GM12878 (cell line): ENCODE data around the gene LRRC59. TPM values are rescaled to one million over a fixed set of nuclear protein-coding genes. Genes with fewer than 3 reads are reported as not detected.

ENCODE experiments used
- ATAC-seq: fragments of 200-7000 bp; cut with Tn5 transposase; 3 replicates; pipeline ENCODE4 v1.9.1; 2020; ENCODE audit warnings: mild to moderate bottlenecking, moderate library complexity
- BruUV-seq: library from RNA; stranded (reverse); fragments of 400-500 nt; replicated peaks from 2 replicates; lab custom pipeline; 2021; lab: Mats Ljungman, UMichigan
- CTCF ChIA-PET: fragments of 300-600 bp; sonication (Branson Sonifier 250); formaldehyde crosslinking; extraction: SDS; loops from one replicate; lab custom pipeline; 2021; ENCODE audit warnings: inconsistent platforms; lab: Yijun Ruan, JAX
- POLR2A ChIA-PET: fragments of 350-600 bp; formaldehyde crosslinking; extraction: SDS; loops from one replicate; lab custom pipeline; 2021; ENCODE audit warnings: inconsistent platforms; lab: Charles Lee
- RAD21 ChIA-PET: fragments of 300-600 bp; sonication (Branson Sonifier 250); formaldehyde crosslinking; loops from one replicate; lab custom pipeline; 2023; ENCODE audit warnings: antibody characterized with exemption; ENCODE audit not compliant: unreplicated experiment; lab: Charles Lee
- SMC1A ChIA-PET: fragments of 300-600 bp; sonication (Branson Sonifier 250); formaldehyde crosslinking; loops from one replicate; lab custom pipeline; 2023; ENCODE audit not compliant: unreplicated experiment, uncharacterized antibody; lab: Charles Lee
- DNase-seq: peaks from one replicate; pipeline ENCODE4 v3.0.0-alpha.2; 2011; ENCODE audit warnings: low read depth, low spot score
- FAIRE-seq: peaks from 3 replicates; lab custom pipeline; 2011; peaks lifted over from hg19 to GRCh38; lab: Jason Lieb, UNC
- H2AFZ ChIP-seq: 2 replicates; pipeline ENCODE4 v1.6.0; 2011; ENCODE audit warnings: low read depth, low read length, control low read depth; ENCODE audit not compliant: control insufficient read depth
- H3K27ac ChIP-seq: 2 replicates; pipeline ENCODE4 v1.5.1; 2011; ENCODE audit warnings: control low read depth; ENCODE audit not compliant: control insufficient read depth, insufficient read depth
- H3K27me3 ChIP-seq, 2 experiments: replicated peaks in 1 of 2; 2 replicates each; pipeline versions ENCODE4 v1.6.0 to v1.6.1; 2011; ENCODE audit warnings: low read length in 1 of 2; ENCODE audit not compliant: control insufficient read depth in 2 of 2, insufficient read depth in 2 of 2
- H3K36me3 ChIP-seq, 2 experiments: 2 replicates each; pipeline ENCODE4 v1.5.1; 2011; ENCODE audit warnings: low read length in 1 of 2; ENCODE audit not compliant: control insufficient read depth in 2 of 2, insufficient read depth in 2 of 2
- H3K4me1 ChIP-seq: 2 replicates; pipeline ENCODE4 v1.6.1; 2011; ENCODE audit warnings: mild to moderate bottlenecking, low read length, moderate library complexity, mixed read lengths; ENCODE audit not compliant: control insufficient read depth, insufficient read depth
- H3K4me2 ChIP-seq: 2 replicates; pipeline ENCODE4 v1.6.0; 2011; ENCODE audit warnings: control low read depth; ENCODE audit not compliant: control insufficient read depth, insufficient read depth
- H3K4me3 ChIP-seq: fragments of 200-600 bp; sonication (generic); 2 replicates; pipeline ENCODE4 v1.5.1; 2016
- H3K79me2 ChIP-seq: 2 replicates; pipeline ENCODE4 v1.6.0; 2011; ENCODE audit warnings: low read length; ENCODE audit not compliant: control insufficient read depth, insufficient read depth
- H3K9ac ChIP-seq: 2 replicates; pipeline ENCODE4 v1.8.0; 2011; ENCODE audit warnings: low read length, control low read depth, mixed read lengths; ENCODE audit not compliant: control insufficient read depth, insufficient read depth
- H3K9me3 ChIP-seq: replicated peaks from 3 replicates; pipeline ENCODE4 v1.5.1; 2011; ENCODE audit warnings: mild to moderate bottlenecking, low read length; ENCODE audit not compliant: control insufficient read depth, insufficient read depth
- H4K20me1 ChIP-seq: 2 replicates; pipeline ENCODE4 v1.6.0; 2011; ENCODE audit not compliant: control insufficient read depth, insufficient read depth
- ESRRA ChIP-seq: IDR thresholded peaks from 2 replicates; pipeline ENCODE4 v1.6.1; 2012; ENCODE audit warnings: mild to moderate bottlenecking, low read length, improper control_type of control experiment
- HDGF ChIP-seq: fragments of 450-650 bp; IDR thresholded peaks from 2 replicates; pipeline ENCODE4 v1.6.1; 2016; ENCODE audit warnings: antibody characterized with exemption
- MAX ChIP-seq: IDR thresholded peaks from 2 replicates; pipeline ENCODE4 v1.6.1; 2012; ENCODE audit warnings: low read depth, low read length, improper control_type of control experiment
- MTA2 ChIP-seq: fragments of 450-650 bp; IDR thresholded peaks from 2 replicates; pipeline ENCODE4 v1.6.1; 2016; ENCODE audit warnings: low read depth, mild to moderate bottlenecking, moderate library complexity
- NR2F1 ChIP-seq: fragments of 450-650 bp; conservative IDR thresholded peaks from 2 replicates; pipeline ENCODE4 v1.6.1; 2017; ENCODE audit warnings: mild to moderate bottlenecking
- PRDM15 ChIP-seq: fragments of 450-650 bp; formaldehyde crosslinking; IDR thresholded peaks from 2 replicates; pipeline ENCODE4 v1.4.0; 2020; ENCODE audit warnings: mild to moderate bottlenecking, moderate library complexity
- RELA ChIP-seq: fragments of 450-650 bp; IDR thresholded peaks from 2 replicates; pipeline ENCODE4 v1.8.0; 2014; ENCODE audit warnings: borderline replicate concordance; ENCODE audit not compliant: partially characterized antibody
- SMAD5 ChIP-seq: IDR thresholded peaks from 2 replicates; pipeline ENCODE4 v1.6.1; 2016; ENCODE audit warnings: antibody characterized with exemption, low read depth
- STAT1 ChIP-seq: fragments of 450-650 bp; conservative IDR thresholded peaks from 2 replicates; pipeline ENCODE4 v1.6.1; 2014; ENCODE audit warnings: antibody characterized with exemption, mild to moderate bottlenecking
- USF2 ChIP-seq: IDR thresholded peaks from 2 replicates; pipeline ENCODE4 v1.6.1; 2011; ENCODE audit warnings: low read depth, low read length, improper control_type of control experiment, borderline replicate concordance
- ZNF622 ChIP-seq: fragments of 450-650 bp; IDR thresholded peaks from 2 replicates; pipeline ENCODE4 v1.6.1; 2017; ENCODE audit warnings: mild to moderate bottlenecking, inconsistent platforms
- WGBS: methylation state at CpG from one replicate; pipeline ENCODE4 v1.1.6; 2016; ENCODE audit warnings: low lambda C conversion rate; ENCODE audit not compliant: insufficient replicate concordance, insufficient coverage; ENCODE audit errors: missing lambda C conversion rate; 5-methylcytosine and 5-hydroxymethylcytosine counted together
- in situ Hi-C: fragments of 300-500 bp; cut with MboI; formaldehyde crosslinking; loops from 9 replicates; pipeline ENCODE4 v1.14.3; 2018; ENCODE audit warnings: mixed read lengths
- intact Hi-C: fragments of 100-400 bp; cut with micrococcal nuclease; formaldehyde crosslinking; loops from one replicate; pipeline ENCODE4 v1.14.2; 2022; ENCODE audit not compliant: unreplicated experiment
- polyA plus RNA-seq, 11 experiments: library from polyadenylated mRNA; depleted of rRNA in 4 of 11; unstranded in 6 of 11; stranded (reverse) in 5 of 11; fragments of >200 nt; fragmentation: Nextera tagmentation in 4 of 11; fragmentation: Illumina TruSeq in 1 of 11; extraction: Ambion mirVana in 4 of 11; extraction: Trizol in 1 of 11; gene quantifications; 1 replicate in 1 of 11; 2 replicates in 10 of 11; pipeline versions ENCODE4 v1.2.1 to v1.2.3, GENCODE V29; 2011 to 2016; ENCODE audit warnings: inconsistent platforms in 2 of 11, missing spikeins in 2 of 11, low read depth in 1 of 11
- total RNA-seq, 4 experiments: library from RNA; depleted of rRNA in 3 of 4; stranded (reverse); fragments of >200 nt in 3 of 4; fragmentation: Illumina TruSeq in 1 of 4; extraction: Trizol in 1 of 4; gene quantifications; 2 replicates each; pipeline versions ENCODE4 v1.2.1 to v1.2.3, GENCODE V29; 2013 to 2021

LRRC59 gene
- total and polyA plus RNA-seq, 10 of the 15 experiments (the other 5 are each of a cell fraction or from before 2014, with no cell fraction given), result 8.8 to 82.2 (median 63.0) TPM

GRCh38 chr17:50373705-50374104 lies 23.6 kb downstream of the LRRC59 start:
- Histone ChIP-seq H3K36me3 (peaks cover 8 to 16% of the 10 kb centered on the region in 2 experiments), H3K9ac (peak overlapping the region; percentile 78), H3K4me3 (peak overlapping the region; percentile 72), H3K27ac (peak overlapping the region; percentile 95), H3K4me1 (no peaks in the 10 kb centered on the region; the same call in 1 of the 2 replicates), H3K9me3 (no peaks in the 10 kb centered on the region), H3K27me3 (no peaks in the 10 kb centered on the region), H2AFZ (no peak overlapping the region; the same call in 1 of the 2 replicates), H3K79me2 (peaks cover 27% of the 10 kb centered on the region), H3K4me2 (peak overlapping the region; percentile 67), H4K20me1 (no peaks in the 10 kb centered on the region)
- ChIA-PET RAD21 (interaction anchor here (1.2 kb wide), 1 partner anchor 17 kb away, joined by 7 read pairs; no protein-coding TSS in a partner anchor), CTCF (interaction anchor here (0.6 to 5.9 kb wide), 5 partner anchors 12 to 173 kb away, joined by 3 to 48 read pairs (median 6); partner anchors contain the start of gene LRRC59), SMC1A (interaction anchor here (1.1 kb wide), 1 partner anchor 23 kb away, joined by 6 read pairs; no protein-coding TSS in a partner anchor), POLR2A (interaction anchor here (0.6 to 1.5 kb wide), 4 partner anchors 16 to 28 kb away, joined by 3 to 4 read pairs (median 3); partner anchors contain the start of gene XYLT2)
- DNase-seq, result no peak
- FAIRE-seq, result no peak
- intact Hi-C loops, result no loop called here
- TF ChIP-seq NR2F1 (no peak), RELA (no peak), HDGF (no peak), STAT1 (no peak), MAX (no peak), ZNF622 (no peak), MTA2 (no peak), USF2 (no peak), PRDM15 (CRISPR knock-in tag) (no peak), SMAD5 (no peak), ESRRA (no peak)
- WGBS, result 63% methylated on average over 2 of the region's 2 CpGs
- no peak for ATAC-seq
- no TSS peak for BruUV-seq
- in situ Hi-C loops, result no loop called here
